Gastrocnemius medialis (tissue), 4 donors: ENCODE data around the gene OAS3. TPM values are rescaled to one million over a fixed set of nuclear protein-coding genes. Genes with fewer than 3 reads are reported as not detected.

Experiments
- ATAC-seq, 2 donors: fragments of 150-250 bp; one replicate each; pipeline ENCODE4 v1.9.1; 2016
- DNase-seq, 2 donors: peaks; one replicate each; pipeline ENCODE4 v3.0.0-alpha.2; 2019
- H3K27ac ChIP-seq, 4 donors: fragments of 200-600 bp; sonication (generic); 1 replicate in 1 of 4; 2 replicates in 3 of 4; pipeline ENCODE4 v1.5.1; 2016 to 2018; ENCODE audit warnings: mild to moderate bottlenecking in 2 of 4, moderate library complexity in 1 of 4
- H3K27me3 ChIP-seq, 3 donors: fragments of 200-600 bp; sonication (generic) in 2 of 3; 1 replicate in 1 of 3; 2 replicates in 2 of 3; pipeline versions ENCODE4 v1.5.1 to v1.6.0; 2016 to 2019; ENCODE audit warnings: mild to moderate bottlenecking in 1 of 3, moderate library complexity in 1 of 3
- H3K36me3 ChIP-seq, 2 donors: fragments of 200-600 bp; sonication (generic) in 1 of 2; one replicate each; pipeline ENCODE4 v1.5.1; 2017 to 2018
- H3K4me1 ChIP-seq, 2 donors: fragments of 200-600 bp; sonication (generic) in 1 of 2; one replicate each; pipeline ENCODE4 v1.5.1; 2016 to 2017; ENCODE audit warnings: mild to moderate bottlenecking in 2 of 2
- H3K4me3 ChIP-seq, 4 donors: fragments of 200-600 bp; sonication (generic) in 3 of 4; 1 replicate in 1 of 4; 2 replicates in 3 of 4; pipeline ENCODE4 v1.5.1; 2016 to 2019; ENCODE audit warnings: mild to moderate bottlenecking in 2 of 4
- H3K9me3 ChIP-seq, 3 donors: fragments of 200-600 bp; sonication (generic) in 2 of 3; 1 replicate in 1 of 3; 2 replicates in 2 of 3; pipeline ENCODE4 v1.5.1; 2016 to 2019
- POLR2A ChIP-seq, 2 donors: fragments of 450-650 bp; IDR thresholded peaks; one replicate each; pipeline ENCODE4 v1.6.1; 2017; ENCODE audit warnings: antibody characterized with exemption in 2 of 2, mild to moderate bottlenecking in 2 of 2, moderate library complexity in 2 of 2
- in situ Hi-C, 4 donors: fragments of 200-750 bp; cut with MboI; loops; one replicate each; pipeline versions ENCODE4 v1.15.0 to v1.8.0; 2017; ENCODE audit warnings: low sequenced_read_pairs in 4 of 4
- intact Hi-C: fragments of 100-400 bp; cut with DNase I; formaldehyde crosslinking; loops from one replicate; pipeline ENCODE4 v1.15.1; 2023; ENCODE audit warnings: low total_unique reads
- total RNA-seq, 4 donors: library from RNA; depleted of rRNA; stranded (reverse); fragments of >200 nt; gene quantifications; one replicate each; pipeline versions ENCODE4 v1.1.0 to v1.2.3, GENCODE V29; 2016
- TF ChIP-seq, protein P1 (sequence below), 5 experiments: fragments of 450-650 bp in 3 of 5; fragments of 200-600 bp in 2 of 5; sonication (generic) in 2 of 5; IDR thresholded peaks in 4 of 5; conservative IDR thresholded peaks in 1 of 5; 1 replicate in 4 of 5; 2 replicates in 1 of 5; pipeline ENCODE4 v1.5.1; 2016 to 2019; ENCODE audit warnings: antibody characterized with exemption in 5 of 5, mild to moderate bottlenecking in 3 of 5, moderate library complexity in 3 of 5

Gene OAS3
- total RNA-seq, 4 donors from 2014 or later: 1.4 to 5.3 (median 4.2) TPM

DNA sequence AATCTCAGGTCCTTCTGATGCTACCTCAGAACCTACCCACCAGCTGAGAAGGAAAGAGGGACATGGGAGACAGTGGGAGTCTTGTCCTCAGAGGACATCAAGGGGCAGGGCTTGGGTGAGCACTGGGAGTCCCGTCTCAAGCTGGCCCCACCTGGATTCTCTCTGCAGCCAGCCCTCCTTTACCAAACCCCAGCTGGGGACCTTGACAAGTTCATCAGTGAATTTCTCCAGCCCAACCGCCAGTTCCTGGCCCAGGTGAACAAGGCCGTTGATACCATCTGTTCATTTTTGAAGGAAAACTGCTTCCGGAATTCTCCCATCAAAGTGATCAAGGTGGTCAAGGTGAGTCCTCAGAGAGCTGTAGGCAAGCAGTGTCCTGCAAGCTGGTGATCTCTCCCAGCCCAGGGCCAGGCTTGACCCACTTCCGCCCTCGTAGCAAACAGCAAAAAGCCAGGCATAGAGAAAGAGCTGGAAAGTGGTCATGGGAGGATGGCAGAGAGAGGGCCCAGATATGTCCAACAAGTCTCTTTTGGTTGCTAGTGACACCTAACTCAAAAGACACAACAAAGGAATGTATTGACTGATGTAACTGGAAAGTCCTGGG lies 25.9 kb downstream of the OAS3 start:
- no peak for ATAC-seq
- no peak for TF ChIP-seq POLR2A (IDR thresholded peaks at IDR 0.05)
- TF ChIP-seq, protein P1, sequence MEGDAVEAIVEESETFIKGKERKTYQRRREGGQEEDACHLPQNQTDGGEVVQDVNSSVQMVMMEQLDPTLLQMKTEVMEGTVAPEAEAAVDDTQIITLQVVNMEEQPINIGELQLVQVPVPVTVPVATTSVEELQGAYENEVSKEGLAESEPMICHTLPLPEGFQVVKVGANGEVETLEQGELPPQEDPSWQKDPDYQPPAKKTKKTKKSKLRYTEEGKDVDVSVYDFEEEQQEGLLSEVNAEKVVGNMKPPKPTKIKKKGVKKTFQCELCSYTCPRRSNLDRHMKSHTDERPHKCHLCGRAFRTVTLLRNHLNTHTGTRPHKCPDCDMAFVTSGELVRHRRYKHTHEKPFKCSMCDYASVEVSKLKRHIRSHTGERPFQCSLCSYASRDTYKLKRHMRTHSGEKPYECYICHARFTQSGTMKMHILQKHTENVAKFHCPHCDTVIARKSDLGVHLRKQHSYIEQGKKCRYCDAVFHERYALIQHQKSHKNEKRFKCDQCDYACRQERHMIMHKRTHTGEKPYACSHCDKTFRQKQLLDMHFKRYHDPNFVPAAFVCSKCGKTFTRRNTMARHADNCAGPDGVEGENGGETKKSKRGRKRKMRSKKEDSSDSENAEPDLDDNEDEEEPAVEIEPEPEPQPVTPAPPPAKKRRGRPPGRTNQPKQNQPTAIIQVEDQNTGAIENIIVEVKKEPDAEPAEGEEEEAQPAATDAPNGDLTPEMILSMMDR (IDR thresholded peaks at IDR 0.05 in 4 of 5, conservative IDR thresholded peaks at IDR 0.05 in 1 of 5): no peak

DNA sequence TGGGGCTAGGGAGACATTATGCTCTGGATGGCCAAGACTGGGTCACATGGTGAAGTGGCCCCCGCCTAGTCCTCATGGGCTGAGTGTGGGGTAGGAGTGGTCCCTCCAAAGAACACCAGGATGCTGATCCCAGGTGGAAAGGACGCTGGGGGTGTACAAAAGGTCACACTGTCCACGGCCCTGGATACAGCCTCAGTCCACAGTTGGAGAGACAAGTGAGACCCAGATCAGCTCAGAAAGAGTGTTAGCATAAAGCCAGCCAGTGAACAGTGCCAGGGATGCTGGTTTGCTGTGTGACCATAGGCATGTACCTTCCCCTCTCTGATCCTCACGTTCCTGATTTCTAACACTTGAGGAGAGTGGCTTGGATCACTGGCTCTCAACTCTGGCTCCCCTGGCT lies 26.6 kb downstream of the OAS3 start:
- H3K36me3 ChIP-seq: peaks cover 0 to 6% of the 10 kb centered on the region in 2 donors
- no peaks in the 10 kb centered on the region for H3K27me3 ChIP-seq
- in situ Hi-C loops: no loop called here
- no peak for DNase-seq
- H3K4me3 ChIP-seq: no peak overlapping the region
- intact Hi-C loops: no loop called here
- no peak overlapping the region for H3K27ac ChIP-seq
- H3K9me3 ChIP-seq: no peaks in the 10 kb centered on the region
- TF ChIP-seq POLR2A (IDR thresholded peaks at IDR 0.05): no peak
- TF ChIP-seq, protein P1 (IDR thresholded peaks at IDR 0.05 in 4 of 5, conservative IDR thresholded peaks at IDR 0.05 in 1 of 5): no peak
- ATAC-seq: no peak
- no peaks in the 10 kb centered on the region for H3K4me1 ChIP-seq

More for the DNA sequence above, 25.9 kb downstream of the OAS3 start:
- in situ Hi-C loops: no loop called here
- intact Hi-C loops: no loop called here
- H3K4me1 ChIP-seq: no peaks in the 10 kb centered on the region
- H3K36me3 ChIP-seq: peaks cover 0 to 6% of the 10 kb centered on the region in 2 donors
- no peak overlapping the region for H3K27ac ChIP-seq
- H3K9me3 ChIP-seq: no peaks in the 10 kb centered on the region
- no peaks in the 10 kb centered on the region for H3K27me3 ChIP-seq
- H3K4me3 ChIP-seq: no peak overlapping the region
- no peak for DNase-seq

DNA sequence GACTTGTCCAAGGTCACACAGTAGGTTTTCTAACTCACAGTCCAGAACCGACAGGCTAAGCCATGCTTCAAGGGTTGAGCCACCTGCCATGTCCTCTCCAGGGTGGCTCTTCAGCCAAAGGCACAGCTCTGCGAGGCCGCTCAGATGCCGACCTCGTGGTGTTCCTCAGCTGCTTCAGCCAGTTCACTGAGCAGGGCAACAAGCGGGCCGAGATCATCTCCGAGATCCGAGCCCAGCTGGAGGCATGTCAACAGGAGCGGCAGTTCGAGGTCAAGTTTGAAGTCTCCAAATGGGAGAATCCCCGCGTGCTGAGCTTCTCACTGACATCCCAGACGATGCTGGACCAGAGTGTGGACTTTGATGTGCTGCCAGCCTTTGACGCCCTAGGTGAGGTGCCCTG lies 27.4 kb downstream of the OAS3 start:
- H3K27me3 ChIP-seq: no peaks in the 10 kb centered on the region
- TF ChIP-seq, protein P1 (IDR thresholded peaks at IDR 0.05 in 4 of 5, conservative IDR thresholded peaks at IDR 0.05 in 1 of 5): no peak
- TF ChIP-seq POLR2A (IDR thresholded peaks at IDR 0.05): no peak
- no peak overlapping the region for H3K4me3 ChIP-seq
- in situ Hi-C loops (no loop called here), intact Hi-C loops (no loop called here)
- no peaks in the 10 kb centered on the region for H3K9me3 ChIP-seq
- DNase-seq (no peak), ATAC-seq (no peak)
- H3K27ac ChIP-seq: no peak overlapping the region
- peaks cover 0 to 6% of the 10 kb centered on the region in 2 donors for H3K36me3 ChIP-seq
- H3K4me1 ChIP-seq: no peaks in the 10 kb centered on the region

DNA sequence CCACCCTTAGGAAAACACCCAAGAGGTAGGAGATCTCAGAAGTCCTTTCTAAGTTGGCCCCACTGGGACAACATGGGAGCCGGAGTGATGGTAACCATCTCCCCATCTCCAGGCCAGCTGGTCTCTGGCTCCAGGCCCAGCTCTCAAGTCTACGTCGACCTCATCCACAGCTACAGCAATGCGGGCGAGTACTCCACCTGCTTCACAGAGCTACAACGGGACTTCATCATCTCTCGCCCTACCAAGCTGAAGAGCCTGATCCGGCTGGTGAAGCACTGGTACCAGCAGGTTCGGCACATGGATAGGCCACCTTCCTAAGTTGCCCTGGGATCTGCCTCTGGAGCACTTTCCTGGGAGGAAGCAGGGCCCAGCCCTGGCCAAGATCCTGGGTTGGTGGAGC lies 29.0 kb downstream of the OAS3 start:
- DNase-seq (no peak), ATAC-seq (no peak)
- Histone ChIP-seq H3K27me3 (no peaks in the 10 kb centered on the region), H3K9me3 (no peaks in the 10 kb centered on the region), H3K27ac (no peak overlapping the region), H3K4me1 (no peaks in the 10 kb centered on the region), H3K4me3 (no peak overlapping the region), H3K36me3 (peaks cover 0 to 6% of the 10 kb centered on the region in 2 donors)
- TF ChIP-seq, protein P1 (IDR thresholded peaks at IDR 0.05 in 4 of 5, conservative IDR thresholded peaks at IDR 0.05 in 1 of 5): no peak
- no peak for TF ChIP-seq POLR2A (IDR thresholded peaks at IDR 0.05)
- intact Hi-C loops (no loop called here), in situ Hi-C loops (no loop called here)

DNA sequence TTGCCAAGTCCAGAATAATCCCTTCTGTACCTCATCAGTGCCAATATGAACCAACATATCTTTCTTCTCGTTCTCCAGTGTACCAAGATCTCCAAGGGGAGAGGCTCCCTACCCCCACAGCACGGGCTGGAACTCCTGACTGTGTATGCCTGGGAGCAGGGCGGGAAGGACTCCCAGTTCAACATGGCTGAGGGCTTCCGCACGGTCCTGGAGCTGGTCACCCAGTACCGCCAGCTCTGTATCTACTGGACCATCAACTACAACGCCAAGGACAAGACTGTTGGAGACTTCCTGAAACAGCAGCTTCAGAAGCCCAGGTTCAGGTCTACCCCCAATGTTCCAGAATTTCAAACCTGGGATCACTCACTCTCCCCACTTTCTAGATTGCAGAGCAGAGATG lies 29.6 kb downstream of the OAS3 start:
- intact Hi-C loops (no loop called here), in situ Hi-C loops (no loop called here)
- Histone ChIP-seq H3K27me3 (no peaks in the 10 kb centered on the region), H3K36me3 (peaks cover 0 to 6% of the 10 kb centered on the region in 2 donors), H3K27ac (no peak overlapping the region), H3K9me3 (no peaks in the 10 kb centered on the region), H3K4me1 (no peaks in the 10 kb centered on the region), H3K4me3 (no peak overlapping the region)
- no peak for DNase-seq
- ATAC-seq: no peak
- TF ChIP-seq POLR2A (IDR thresholded peaks at IDR 0.05): no peak
- TF ChIP-seq, protein P1 (IDR thresholded peaks at IDR 0.05 in 4 of 5, conservative IDR thresholded peaks at IDR 0.05 in 1 of 5): no peak
